ENCODE results near the gene ZSWIM1.
"Not testable (repeated sequence)": the region's sequence is repeated elsewhere in the genome, so short reads cannot be mapped to it uniquely, and the experiment has no call there.

Gene ZSWIM1

GRCh38 chr20:45890077-45890984 is 9.3 kb downstream of the ZSWIM1 start:
- peak; percentile 86 for DNase-seq (ENCODE audit: low read depth)

GRCh38 chr20:45890985-45891983 is 10.3 kb downstream of the ZSWIM1 start, which contains the start of the genes CTSA and NEURL2:
TSS of gene CTSA (plus strand) at chr20:45891335. CDS start at chr20:45891569, 234 bp downstream.
TSS of gene NEURL2 (minus strand) at chr20:45891208. CDS start at chr20:45890991, 217 bp downstream.
- peak; percentile 87 for DNase-seq (ENCODE audit: low read depth)

- peak; percentile 29 for DNase-seq (ENCODE audit: low read depth)
Measured at GRCh38 chr20:45892049-45892825, 11.2 kb downstream of the ZSWIM1 start.

GRCh38 chr20:45892828-45893500 is 11.9 kb downstream of the ZSWIM1 start:
- no peak for DNase-seq (ENCODE audit: low read depth)

GRCh38 chr20:45893831-45894230 is 12.8 kb downstream of the ZSWIM1 start:
- DNase-seq (ENCODE audit: low read depth) = no peak

DNA sequence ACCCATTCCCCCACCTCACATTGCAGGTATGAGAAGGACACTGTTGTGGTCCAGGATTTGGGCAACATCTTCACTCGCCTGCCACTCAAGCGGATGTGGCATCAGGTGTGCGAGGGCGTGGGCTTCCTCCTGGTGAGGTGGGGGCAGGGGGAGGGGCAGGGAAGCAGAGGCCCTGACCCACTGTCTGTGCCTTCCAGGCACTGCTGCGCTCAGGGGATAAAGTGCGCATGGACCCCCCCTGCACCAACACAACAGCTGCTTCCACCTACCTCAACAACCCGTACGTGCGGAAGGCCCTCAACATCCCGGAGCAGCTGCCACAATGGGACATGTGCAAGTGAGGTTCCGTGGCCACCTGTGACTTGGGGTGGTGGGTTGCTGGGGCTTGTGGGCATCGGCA is 13.8 kb downstream of the ZSWIM1 start:
- no peak for DNase-seq (ENCODE audit: low read depth)

- no peak for DNase-seq (ENCODE audit: low read depth)
Measured at GRCh38 chr20:45896641-45897161, 15.7 kb downstream of the ZSWIM1 start.

- DNase-seq (ENCODE audit: low read depth) = no peak
Measured at GRCh38 chr20:45897289-45897688, 16.3 kb downstream of the ZSWIM1 start.

- no peak for DNase-seq (ENCODE audit: low read depth)
Measured at GRCh38 chr20:45897692-45898091, 16.7 kb downstream of the ZSWIM1 start.

DNA sequence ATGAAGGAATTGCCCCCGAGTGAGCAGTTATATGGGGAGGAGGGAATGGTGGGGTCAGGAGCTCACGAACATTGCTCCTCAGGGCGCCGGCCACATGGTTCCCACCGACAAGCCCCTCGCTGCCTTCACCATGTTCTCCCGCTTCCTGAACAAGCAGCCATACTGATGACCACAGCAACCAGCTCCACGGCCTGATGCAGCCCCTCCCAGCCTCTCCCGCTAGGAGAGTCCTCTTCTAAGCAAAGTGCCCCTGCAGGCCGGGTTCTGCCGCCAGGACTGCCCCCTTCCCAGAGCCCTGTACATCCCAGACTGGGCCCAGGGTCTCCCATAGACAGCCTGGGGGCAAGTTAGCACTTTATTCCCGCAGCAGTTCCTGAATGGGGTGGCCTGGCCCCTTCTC is 17.3 kb downstream of the ZSWIM1 start:
- DNase-seq (ENCODE audit: low read depth) = no peak

- no peak for DNase-seq (ENCODE audit: low read depth)
Measured at GRCh38 chr20:45899046-45899835, 18.2 kb downstream of the ZSWIM1 start.

DNA sequence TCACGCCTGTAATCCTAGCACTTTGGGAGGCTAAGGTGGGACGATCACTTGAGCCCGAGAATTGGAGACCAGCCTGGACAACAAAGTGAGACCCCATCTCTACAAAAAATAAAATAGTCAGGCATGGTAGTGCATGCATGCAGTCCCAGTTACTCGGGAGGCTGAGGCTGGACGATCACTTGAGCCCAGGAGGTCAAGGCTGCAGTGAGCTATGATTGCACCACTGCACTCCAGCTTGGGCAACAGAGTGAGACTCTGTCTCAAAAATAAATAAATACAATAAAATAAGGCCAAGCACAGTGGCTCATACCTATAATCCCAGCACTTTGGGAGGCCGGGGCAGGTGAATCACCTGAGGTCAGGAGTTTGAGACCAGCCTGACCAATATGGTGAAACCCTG is 20.3 kb downstream of the ZSWIM1 start:
- not testable (repeated sequence) for DNase-seq (ENCODE audit: low read depth)

DNA sequence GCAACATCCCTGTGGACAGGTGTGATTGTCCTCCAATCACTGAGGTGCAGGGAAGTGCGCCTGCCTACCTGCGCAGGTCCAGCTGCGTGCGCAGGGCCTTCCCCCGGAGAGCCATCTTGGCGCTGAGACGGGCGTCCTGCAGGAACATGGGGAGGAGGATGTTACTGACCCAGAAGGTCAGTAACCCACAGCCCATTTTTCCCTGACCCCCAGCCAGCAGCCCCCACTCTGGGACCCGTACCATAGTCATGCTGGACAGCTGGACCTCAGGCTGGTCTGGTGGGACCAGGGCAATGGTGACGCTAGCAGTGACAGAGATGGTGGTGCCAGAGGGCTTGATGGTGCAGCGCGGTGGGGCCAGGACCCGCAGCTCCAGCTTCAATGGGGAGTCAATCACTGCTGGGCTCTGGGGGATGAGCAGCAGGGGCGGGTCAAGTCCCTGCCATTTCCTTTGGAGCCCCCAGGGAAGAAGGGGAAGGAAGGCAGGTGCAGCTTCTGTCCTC is 21.2 kb downstream of the ZSWIM1 start:
- no peak for DNase-seq (ENCODE audit: low read depth)

DNA sequence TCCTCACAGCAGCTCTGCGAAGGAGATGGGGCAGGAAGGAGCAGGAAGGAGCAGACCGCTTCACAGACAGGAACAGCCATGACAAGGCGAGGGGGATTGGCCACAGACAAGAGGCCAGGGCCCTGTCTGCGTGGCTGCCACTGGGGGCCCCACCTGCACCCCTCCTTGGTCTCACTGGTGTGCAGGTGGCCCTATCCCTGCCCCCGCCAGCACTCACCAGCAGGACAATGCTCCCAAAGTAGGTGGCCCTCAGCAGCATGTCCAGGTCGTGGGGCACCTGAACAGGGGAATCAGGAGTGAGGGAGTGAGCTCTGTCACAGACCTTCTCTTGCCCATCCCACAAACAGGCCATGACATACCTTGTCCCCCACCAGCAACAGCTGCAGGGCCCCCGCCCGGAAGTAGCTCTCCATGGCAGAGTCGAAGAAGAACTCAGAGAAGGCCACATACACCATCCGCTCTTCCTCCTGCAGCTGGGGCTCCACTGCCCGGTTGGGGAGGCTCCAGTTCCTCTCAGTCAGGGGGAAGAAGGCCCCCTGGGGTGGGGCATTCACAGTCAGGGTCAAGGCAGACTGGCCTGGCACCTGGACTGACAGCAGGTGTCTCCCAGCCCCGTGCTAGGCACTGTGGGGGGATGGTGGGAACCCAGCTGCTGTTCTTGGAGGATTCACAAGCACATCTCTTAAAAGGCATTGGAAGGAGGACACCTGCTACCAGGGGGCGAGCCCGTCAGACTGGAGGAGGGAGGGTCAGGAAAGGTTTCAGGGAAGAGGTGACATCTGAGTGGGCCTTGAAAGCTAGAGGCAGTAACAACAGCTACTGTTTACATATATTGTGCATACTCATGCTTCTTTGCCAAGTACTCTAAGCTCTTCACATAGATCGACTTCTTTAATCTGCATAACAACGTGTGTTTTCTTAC is 23.8 kb downstream of the ZSWIM1 start:
- DNase-seq (ENCODE audit: low read depth) = no peak

GRCh38 chr20:45905505-45906079 is 24.6 kb downstream of the ZSWIM1 start:
- DNase-seq (ENCODE audit: low read depth) = peak; percentile 78

DNA sequence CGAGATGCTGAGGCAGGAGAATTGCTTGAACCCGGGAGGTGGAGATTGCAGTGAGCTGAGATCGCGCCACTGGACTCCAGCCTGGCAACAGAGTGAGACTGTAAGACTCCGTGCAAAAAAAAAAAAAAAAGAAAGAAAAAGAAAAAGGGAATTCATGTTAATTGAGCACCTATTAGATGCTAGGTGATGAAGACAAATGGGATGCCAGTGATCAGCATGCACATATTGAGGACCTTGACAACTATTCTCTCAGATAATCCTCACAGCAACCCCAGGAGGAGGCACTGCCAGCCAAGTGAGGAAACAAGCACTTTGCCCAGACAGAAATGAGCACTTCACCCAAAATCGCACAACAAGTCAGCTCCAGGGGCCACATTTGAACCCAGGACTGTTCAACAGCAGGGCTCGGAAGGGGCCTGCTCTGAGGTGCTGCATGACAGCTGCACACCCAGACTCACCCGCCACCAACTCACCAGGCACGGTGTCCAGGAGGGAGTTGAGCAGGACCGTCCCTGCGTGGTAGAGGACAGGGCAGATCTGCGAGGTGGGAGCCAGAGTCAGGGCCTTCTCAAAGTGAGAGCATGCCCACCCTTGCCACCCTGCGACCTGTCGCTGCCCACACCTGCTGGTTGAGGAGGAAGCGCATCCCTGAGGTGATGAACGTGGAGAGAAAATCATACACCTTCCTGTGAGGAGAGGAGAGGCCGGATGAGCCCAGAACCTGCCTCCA is 26.4 kb downstream of the ZSWIM1 start:
- no peak for DNase-seq (ENCODE audit: low read depth)

GRCh38 chr20:45908084-45908483 is 27.1 kb downstream of the ZSWIM1 start:
- DNase-seq (ENCODE audit: low read depth) = no peak
